Endodermal cell (in vitro differentiated cells): ENCODE measurements around the gene TMEM43. TPM values are rescaled to one million over a fixed set of nuclear protein-coding genes. Genes with fewer than 3 reads are reported as not detected.
"Not testable (repeated sequence)": the region's sequence is repeated elsewhere in the genome, so short reads cannot be mapped to it uniquely, and the experiment has no call there.

Experiments
- DNase-seq: peaks from one replicate; pipeline ENCODE4 v3.0.0-alpha.2; 2017
- H3K27ac ChIP-seq: 2 replicates; pipeline ENCODE4 v1.5.1; 2013; ENCODE audit warnings: mild to moderate bottlenecking, low read depth, low read length, moderate library complexity
- H3K27me3 ChIP-seq: 2 replicates; pipeline ENCODE4 v1.6.1; 2013; ENCODE audit warnings: mild to moderate bottlenecking, low read length, moderate library complexity; ENCODE audit not compliant: insufficient read depth, control insufficient read depth, poor library complexity, severe bottlenecking
- H3K36me3 ChIP-seq: 2 replicates; pipeline ENCODE4 v1.7.0; 2013; ENCODE audit warnings: mild to moderate bottlenecking, low read length, moderate library complexity; ENCODE audit not compliant: control insufficient read depth, insufficient read depth
- H3K4me1 ChIP-seq: one replicate; pipeline ENCODE4 v1.7.0; 2013; ENCODE audit warnings: low read length; ENCODE audit not compliant: control insufficient read depth, insufficient read depth
- H3K4me3 ChIP-seq: 2 replicates; pipeline ENCODE4 v1.5.1; 2013; ENCODE audit warnings: mild to moderate bottlenecking, low read length, moderate library complexity
- H3K9ac ChIP-seq: 2 replicates; pipeline ENCODE4 v1.6.1; 2013; ENCODE audit warnings: mild to moderate bottlenecking, low read length, moderate library complexity; ENCODE audit not compliant: poor library complexity, severe bottlenecking; ENCODE audit errors: extremely low read depth
- H3K9me3 ChIP-seq: 2 replicates; pipeline ENCODE4 v1.6.1; 2013; ENCODE audit warnings: mild to moderate bottlenecking, low read length, moderate library complexity; ENCODE audit not compliant: control insufficient read depth
- H3K27ac Mint-ChIP-seq: 2 replicates; pipeline ENCODE4 v1.8.0; 2020; ENCODE audit warnings: mixed read lengths
- H3K27me3 Mint-ChIP-seq: 2 replicates; pipeline ENCODE4 v1.8.0; 2021; ENCODE audit warnings: mild to moderate bottlenecking, mixed read lengths; ENCODE audit not compliant: insufficient read depth
- H3K36me3 Mint-ChIP-seq: 2 replicates; pipeline ENCODE4 v1.8.0; 2020; ENCODE audit warnings: low read depth, mixed read lengths
- H3K4me1 Mint-ChIP-seq: 2 replicates; pipeline ENCODE4 v1.8.0; 2020; ENCODE audit warnings: mixed read lengths
- H3K4me3 Mint-ChIP-seq: 2 replicates; pipeline ENCODE4 v1.8.0; 2020; ENCODE audit warnings: mild to moderate bottlenecking, moderate library complexity, mixed read lengths
- H3K9me3 Mint-ChIP-seq: 2 replicates; pipeline ENCODE4 v1.8.0; 2020; ENCODE audit warnings: mild to moderate bottlenecking, mixed read lengths
- CTCF ChIP-seq: fragments of 200-600 bp; sonication (generic); conservative IDR thresholded peaks from 2 replicates; pipeline ENCODE4 v1.5.0; 2021; ENCODE audit warnings: antibody characterized with exemption, mild to moderate bottlenecking
- WGBS, 2 experiments: methylation state at CpG; one replicate each; pipeline versions ENCODE4 v1.1.5 to v1.1.7; 2013; ENCODE audit warnings: missing lambda C conversion rate in 2 of 2, mixed read lengths in 1 of 2; ENCODE audit not compliant: insufficient coverage in 1 of 2, insufficient read length in 1 of 2; 5-methylcytosine and 5-hydroxymethylcytosine counted together
- long read RNA-seq, 4 experiments: library from polyadenylated mRNA in 2 of 4; library from RNA in 1 of 4; library from capped mRNA in 1 of 4; stranded (forward) in 3 of 4; unstranded in 1 of 4; transcript quantifications; one replicate each; pipeline ENCODE4 v2.0.0, GENCODE V29; 2020 to 2021; ENCODE audit warnings: inconsistent platforms in 1 of 4
- polyA plus RNA-seq, 2 experiments: library from polyadenylated mRNA; stranded (reverse); fragments of 50-300 nt; gene quantifications; one replicate each; pipeline ENCODE4 v1.2.3, GENCODE V29; 2013
- total RNA-seq, 2 donors: library from RNA; stranded (reverse); fragmentation: NEBNext Ultra II Directional in 1 of 2; extraction: Animal tissue kit (Norgen Biotek cat#: 25700) in 1 of 2; gene quantifications; 2 replicates in 1 of 2; 3 replicates in 1 of 2; pipeline ENCODE4 v1.2.1, GENCODE V29; 2021

TMEM43 gene
- 10 to 100 TPM; 28.9 to 39.3 TPM for total RNA-seq
- 45.4 TPM for polyA plus RNA-seq (2013, experiment 1 of 2)
- 44.9 TPM for polyA plus RNA-seq (2013, experiment 2 of 2)
- long read RNA-seq, experiment 1, transcript TMEM43-201 (12 exons, 3,341 nt): major isoform, 5 of 14 reads
- long read RNA-seq, experiment 1, partial matches to known transcripts: 2 of 14 reads
- long read RNA-seq, experiment 1, other reads (novel, unspliced or antisense): 7 of 14 reads
- long read RNA-seq, experiment 2, transcript TMEM43-201 (12 exons, 3,341 nt): major isoform, 101 of 133 reads
- long read RNA-seq, experiment 2, partial matches to known transcripts: 9 of 133 reads
- long read RNA-seq, experiment 2, other reads (novel, unspliced or antisense): 23 of 133 reads
- long read RNA-seq, experiment 3, transcript TMEM43-201 (12 exons, 3,341 nt): major isoform, 367 of 420 reads
- long read RNA-seq, experiment 3, partial matches to known transcripts: 14 of 420 reads
- long read RNA-seq, experiment 3, other reads (novel, unspliced or antisense): 39 of 420 reads
- long read RNA-seq, experiment 4, transcript TMEM43-201 (12 exons, 3,341 nt): major isoform, 10 of 11 reads
- long read RNA-seq, experiment 4, partial matches to known transcripts: 0 of 11 reads
- long read RNA-seq, experiment 4, other reads (novel, unspliced or antisense): 1 of 11 reads

GRCh38 chr3:14124615-14125192 is at the start of gene TMEM43, which contains the start of gene CHCHD4:
TSS of gene TMEM43 (plus strand) at chr3:14125052. CDS start at chr3:14125194, 142 bp downstream.
TSS of gene CHCHD4 (minus strand) at chr3:14124870. CDS start at chr3:14124676, 194 bp downstream.
- Histone ChIP-seq H3K27me3 (no peaks in the 10 kb centered on the region), H3K9me3 (peaks cover 37% of the 10 kb centered on the region), H3K4me1 (peaks cover 4% of the 10 kb centered on the region), H3K4me3 (peak within 1 kb of the TSS; percentile 92), H3K9ac (peak within 1 kb of the TSS; percentile 89), H3K36me3 (peaks cover 62% of the 10 kb centered on the region), H3K27ac (peak within 1 kb of the TSS; percentile 84)
- no peaks in the 10 kb centered on the region for H3K27me3 Mint-ChIP-seq
- peak; percentile 99 for DNase-seq
- H3K9me3 Mint-ChIP-seq: peaks cover 16% of the 10 kb centered on the region
- H3K27ac Mint-ChIP-seq: peak within 1 kb of the TSS; percentile 92
- TF ChIP-seq CTCF: no peak
- peaks cover 54% of the 10 kb centered on the region for H3K36me3 Mint-ChIP-seq
- peaks cover 19% of the 10 kb centered on the region for H3K4me1 Mint-ChIP-seq
- 0 to 1% methylated on average over 31 to 55 of the region's 55 CpGs for WGBS, 2 experiments
- peak within 1 kb of the TSS; percentile 93 for H3K4me3 Mint-ChIP-seq

- WGBS, 2 experiments: 86% methylated on average over 1 of the region's 3 CpGs; no CpG with 5 or more reads in 1 of the 2 experiments
- not testable (repeated sequence) for DNase-seq, H3K4me3 ChIP-seq
These were observed 49.6 kb upstream of the TMEM43 start for GRCh38 chr3:14075233-14075632.

GRCh38 chr3:14077310-14077709 is 47.5 kb upstream of the TMEM43 start:
- H3K9ac ChIP-seq: no peak overlapping the region
- no peaks in the 10 kb centered on the region for H3K27me3 ChIP-seq
- H3K4me1 ChIP-seq: no peaks in the 10 kb centered on the region
- no peaks in the 10 kb centered on the region for H3K4me1 Mint-ChIP-seq
- no CpG with 5 or more reads among the region's 1 CpG for WGBS, 2 experiments
- H3K27me3 Mint-ChIP-seq: peaks cover 7% of the 10 kb centered on the region
- TF ChIP-seq CTCF: no peak
- H3K9me3 Mint-ChIP-seq: peaks cover 53% of the 10 kb centered on the region
- no peak overlapping the region for H3K4me3 Mint-ChIP-seq
- H3K9me3 ChIP-seq: peaks cover 37% of the 10 kb centered on the region
- no peak overlapping the region for H3K4me3 ChIP-seq
- no peak overlapping the region for H3K27ac Mint-ChIP-seq
- H3K27ac ChIP-seq: no peak overlapping the region
- H3K36me3 ChIP-seq: no peaks in the 10 kb centered on the region
- H3K36me3 Mint-ChIP-seq: peaks cover 2% of the 10 kb centered on the region
- no peak for DNase-seq

More at GRCh38 chr3:14075233-14075632, 49.6 kb upstream of the TMEM43 start:
- H3K9ac ChIP-seq, H3K4me1 ChIP-seq, H3K27me3 ChIP-seq, H3K27me3 Mint-ChIP-seq, H3K36me3 Mint-ChIP-seq, H3K4me1 Mint-ChIP-seq, H3K27ac Mint-ChIP-seq, H3K4me3 Mint-ChIP-seq, H3K27ac ChIP-seq, H3K36me3 ChIP-seq: not testable (repeated sequence)
- peaks cover 25% of the 10 kb centered on the region for H3K9me3 ChIP-seq
- H3K9me3 Mint-ChIP-seq: peaks cover 55% of the 10 kb centered on the region
